Inflammatory macrophage treated with lipopolysaccharide for 1 hour (primary cell): ENCODE data around the gene NTMT2.
"Not testable (repeated sequence)": the region's sequence is repeated elsewhere in the genome, so short reads cannot be mapped to it uniquely, and the experiment has no call there.

Experiments
- DNase-seq, 2 donors: peaks; one replicate each; pipeline ENCODE4 v3.0.0-alpha.2; 2020 to 2022

NTMT2 gene

GRCh38 chr1:170145770-170146676 is at the start of gene NTMT2:
Gene NTMT2, plus strand, starts transcription at chr1:170145959. Its CDS starts 149 bp downstream, at chr1:170146108.
- DNase-seq, result no peak

- no peak for DNase-seq
Observed at GRCh38 chr1:170095976-170096748, 49.6 kb upstream of the NTMT2 start.

GRCh38 chr1:170096806-170097340 is 48.9 kb upstream of the NTMT2 start:
- DNase-seq, result no peak

- no peak for DNase-seq
Observed at GRCh38 chr1:170097449-170097948, 48.3 kb upstream of the NTMT2 start.

GRCh38 chr1:170113140-170113539 is 32.6 kb upstream of the NTMT2 start:
- not testable (repeated sequence) for DNase-seq

- no peak for DNase-seq
Observed at GRCh38 chr1:170114906-170115305, 30.9 kb upstream of the NTMT2 start.

GRCh38 chr1:170122366-170122765 is 23.4 kb upstream of the NTMT2 start:
- DNase-seq, result no peak

- no peak for DNase-seq
Observed at GRCh38 chr1:170125269-170125668, 20.5 kb upstream of the NTMT2 start.

- peak; percentile 3 to 37 for DNase-seq
Observed at GRCh38 chr1:170126696-170127095, 19.1 kb upstream of the NTMT2 start.

- no peak for DNase-seq
Observed at GRCh38 chr1:170131450-170131849, 14.3 kb upstream of the NTMT2 start.

GRCh38 chr1:170131984-170132383 is 13.8 kb upstream of the NTMT2 start:
- DNase-seq, result no peak

- DNase-seq, result no peak
Observed at GRCh38 chr1:170133766-170134495, 11.8 kb upstream of the NTMT2 start.

GRCh38 chr1:170134521-170134920 is 11.2 kb upstream of the NTMT2 start:
- no peak for DNase-seq

GRCh38 chr1:170140371-170140770 is 5.4 kb upstream of the NTMT2 start:
- no peak for DNase-seq

GRCh38 chr1:170145061-170145460 is 698 bp upstream of the NTMT2 start:
- no peak for DNase-seq

GRCh38 chr1:170146720-170147263 is 1.0 kb downstream of the NTMT2 start:
- DNase-seq, result no peak

- DNase-seq, result no peak
Observed at GRCh38 chr1:170149241-170149640, 3.5 kb downstream of the NTMT2 start.

- no peak for DNase-seq
Observed at GRCh38 chr1:170150016-170150415, 4.3 kb downstream of the NTMT2 start.

GRCh38 chr1:170150921-170151320 is 5.2 kb downstream of the NTMT2 start:
- no peak for DNase-seq

- no peak for DNase-seq
Observed at GRCh38 chr1:170153417-170153816, 7.7 kb downstream of the NTMT2 start.

- no peak for DNase-seq
Observed at GRCh38 chr1:170155055-170155454, 9.3 kb downstream of the NTMT2 start.

- no peak for DNase-seq
Observed at GRCh38 chr1:170156594-170156993, 10.8 kb downstream of the NTMT2 start.
